ENCODE measurements around the gene RNLS. TPM values are rescaled to one million over a fixed set of nuclear protein-coding genes. Genes with fewer than 3 reads are reported as not detected.

RNLS gene
- total RNA-seq, 1 experiment from 2014 or later: 8.7 TPM

GRCh38 chr10:88386821-88387773, 196.0 kb downstream of the RNLS start:
- POLR2A ChIA-PET: interaction anchor here (0.6 to 1.2 kb wide), 5 partner anchors 52 to 525 kb away, joined by 3 to 16 read pairs (median 4); partner anchors contain the start of genes KLLN and PTEN
- peaks cover 9% of the 10 kb centered on the region for H3K9me3 Mint-ChIP-seq
- CTCF ChIA-PET: interaction anchor here (0.6 to 1.3 kb wide), 13 partner anchors 9 to 1433 kb away, joined by 3 to 7 read pairs (median 4); partner anchors contain the start of gene RNLS
- no peaks in the 10 kb centered on the region for H3K27me3 Mint-ChIP-seq (ENCODE audit: low read depth)
- H3K4me3 Mint-ChIP-seq: no peak overlapping the region
- no peak for DNase-seq (ENCODE audit: low spot score)
- no peak for TF ChIP-seq ZNF121 (CRISPR knock-in tag; IDR thresholded peaks at IDR 0.05)
- TF ChIP-seq NR3C1 (CRISPR knock-in tag; conservative IDR thresholded peaks at IDR 0.05; ENCODE audit: low read depth): no peak
- no peak for TF ChIP-seq NFATC4 (CRISPR knock-in tag; IDR thresholded peaks at IDR 0.05)
- TF ChIP-seq TCF7 (CRISPR knock-in tag; IDR thresholded peaks at IDR 0.05; ENCODE audit: low read depth): no peak
- no peak for TF ChIP-seq SMAD4 (CRISPR knock-in tag; IDR thresholded peaks at IDR 0.05)
- no peak for TF ChIP-seq E2F5 (CRISPR knock-in tag; IDR thresholded peaks at IDR 0.05)
- no peak for TF ChIP-seq NR2C2 (CRISPR knock-in tag; IDR thresholded peaks at IDR 0.05)
- no peak for TF ChIP-seq MLX (CRISPR knock-in tag; IDR thresholded peaks at IDR 0.05)
- no peak for TF ChIP-seq FOXK1 (CRISPR knock-in tag; IDR thresholded peaks at IDR 0.05)
- no peak for TF ChIP-seq ESRRA (CRISPR knock-in tag; IDR thresholded peaks at IDR 0.05; ENCODE audit: borderline replicate concordance)
- TF ChIP-seq PRDM15 (CRISPR knock-in tag; IDR thresholded peaks at IDR 0.05): no peak
- no peak for TF ChIP-seq ZNF317 (CRISPR knock-in tag; IDR thresholded peaks at IDR 0.05; ENCODE audit: borderline replicate concordance, low read depth)
- no peak for TF ChIP-seq ZNF219 (CRISPR knock-in tag; IDR thresholded peaks at IDR 0.05; ENCODE audit: borderline replicate concordance)
- TF ChIP-seq JUN (CRISPR knock-in tag; IDR thresholded peaks at IDR 0.05): no peak
- TF ChIP-seq RELA (CRISPR knock-in tag; IDR thresholded peaks at IDR 0.05; ENCODE audit: borderline replicate concordance): no peak
- no peak for TF ChIP-seq SP1 (CRISPR knock-in tag; conservative IDR thresholded peaks at IDR 0.05)
- no peak for TF ChIP-seq NFYB (CRISPR knock-in tag; conservative IDR thresholded peaks at IDR 0.05; ENCODE audit: low read depth)
- no peak for TF ChIP-seq ZBTB43 (CRISPR knock-in tag; IDR thresholded peaks at IDR 0.05)
- no peak for TF ChIP-seq ETV6 (CRISPR knock-in tag; IDR thresholded peaks at IDR 0.05)
- ATAC-seq: peak; percentile 90
- H3K27ac Mint-ChIP-seq: no peak overlapping the region
- H3K4me1 Mint-ChIP-seq: peaks cover 6% of the 10 kb centered on the region
- H3K36me3 Mint-ChIP-seq: 0 out of 2 replicates have a peak, but pooled peaks cover 2% of the 10 kb centered on the region

Measured in WTC11 (cell line).